ENCODE measurements around the gene GPR139.

The GPR139 gene
- 0 reads per million in 2 donors for total RNA-seq

GRCh38 chr16:20073203-20074098 lies at the start of gene GPR139:
TSS of gene GPR139 (minus strand) at chr16:20073890. CDS start at chr16:20073616, 274 bp downstream.
- DNase-seq: no peak

- DNase-seq: no peak
These were observed 48.3 kb upstream of the GPR139 start for GRCh38 chr16:20122011-20122410.

GRCh38 chr16:20114356-20114755 lies 40.7 kb upstream of the GPR139 start:
- no peak for DNase-seq

GRCh38 chr16:20111143-20111542 lies 37.5 kb upstream of the GPR139 start:
- no peak for DNase-seq

- DNase-seq: no peak
These were observed 33.4 kb upstream of the GPR139 start for GRCh38 chr16:20107083-20107482.

- DNase-seq: no peak
These were observed 31.0 kb upstream of the GPR139 start for GRCh38 chr16:20104563-20105183.

GRCh38 chr16:20102521-20102920 lies 28.8 kb upstream of the GPR139 start:
- no peak for DNase-seq

- DNase-seq: no peak
These were observed 28.3 kb upstream of the GPR139 start for GRCh38 chr16:20102021-20102420.

- no peak for DNase-seq
These were observed 25.7 kb upstream of the GPR139 start for GRCh38 chr16:20099375-20099774.

- DNase-seq: no peak
These were observed 20.5 kb upstream of the GPR139 start for GRCh38 chr16:20094157-20094556.

GRCh38 chr16:20089246-20089965 lies 15.7 kb upstream of the GPR139 start:
- no peak for DNase-seq

GRCh38 chr16:20084624-20085226 lies 11.0 kb upstream of the GPR139 start:
- DNase-seq: no peak

GRCh38 chr16:20079106-20079505 lies 5.4 kb upstream of the GPR139 start:
- DNase-seq: no peak

GRCh38 chr16:20075243-20075642 lies 1.6 kb upstream of the GPR139 start:
- DNase-seq: no peak

GRCh38 chr16:20074099-20074991 lies 655 bp upstream of the GPR139 start:
- DNase-seq: no peak

- no peak for DNase-seq
These were observed 852 bp downstream of the GPR139 start for GRCh38 chr16:20072874-20073202.

- no peak for DNase-seq
These were observed 1.4 kb downstream of the GPR139 start for GRCh38 chr16:20072146-20072873.

- no peak for DNase-seq
These were observed 8.8 kb downstream of the GPR139 start for GRCh38 chr16:20064931-20065330.

GRCh38 chr16:20064520-20064919 lies 9.2 kb downstream of the GPR139 start:
- DNase-seq: no peak

- DNase-seq: no peak
These were observed 12.6 kb downstream of the GPR139 start for GRCh38 chr16:20061132-20061531.

- no peak for DNase-seq
These were observed 17.3 kb downstream of the GPR139 start for GRCh38 chr16:20056436-20056835.

All from T-helper 9 cell (primary cell).